ENCODE results near the gene IL36G.

The IL36G gene

DNA sequence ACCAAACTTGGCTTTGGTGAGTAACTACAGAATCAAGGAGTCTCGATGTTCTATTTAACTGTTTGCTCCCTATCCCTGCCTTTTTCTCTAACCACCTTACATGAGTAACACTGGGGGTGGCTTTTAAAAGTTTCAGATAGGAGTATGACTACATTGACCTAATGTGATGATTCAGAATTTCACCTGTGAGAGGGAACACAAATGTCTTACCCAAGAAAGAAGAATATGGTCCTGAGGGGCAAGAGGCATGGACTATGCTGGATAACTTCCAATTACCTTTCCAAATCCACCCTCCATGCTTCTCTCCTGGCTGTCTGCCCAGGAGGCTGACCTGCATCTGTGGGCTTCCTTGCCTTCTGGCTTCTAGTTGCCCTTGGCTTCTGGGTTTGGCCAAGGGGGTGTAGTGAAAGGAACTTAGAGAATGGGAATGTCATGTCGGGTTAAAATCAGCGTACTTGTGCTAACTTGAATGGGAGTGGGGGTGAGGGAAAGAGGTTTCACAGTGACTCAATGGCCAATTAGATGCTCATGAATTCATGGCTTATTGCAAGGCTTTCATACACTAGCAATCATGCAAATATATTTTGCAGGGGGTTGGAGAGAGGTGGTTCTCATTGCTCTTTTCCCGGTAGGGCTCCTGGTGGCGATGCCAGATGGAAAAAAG lies 5.3 kb upstream of the IL36G start:
- DNase-seq: no peak

DNA sequence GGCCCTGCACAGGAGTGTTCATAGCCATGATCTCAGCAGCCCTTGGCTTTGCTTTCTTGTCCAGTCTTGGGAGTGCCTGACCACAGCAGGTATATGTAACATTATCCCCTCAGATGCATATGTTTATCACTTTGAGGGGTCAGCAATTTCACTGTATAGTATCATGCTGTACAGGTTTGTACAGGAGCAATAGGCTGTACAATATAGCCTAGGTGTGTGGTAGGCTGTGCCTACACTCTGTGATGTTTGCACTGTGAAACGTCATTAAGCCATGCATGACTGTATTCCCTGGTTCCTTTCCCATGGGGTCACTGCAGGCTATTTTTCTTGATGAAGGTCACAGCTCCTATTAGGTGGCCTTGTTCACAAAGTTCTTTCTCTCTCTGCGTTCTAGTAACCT lies 4.7 kb upstream of the IL36G start:
- DNase-seq: no peak

DNA sequence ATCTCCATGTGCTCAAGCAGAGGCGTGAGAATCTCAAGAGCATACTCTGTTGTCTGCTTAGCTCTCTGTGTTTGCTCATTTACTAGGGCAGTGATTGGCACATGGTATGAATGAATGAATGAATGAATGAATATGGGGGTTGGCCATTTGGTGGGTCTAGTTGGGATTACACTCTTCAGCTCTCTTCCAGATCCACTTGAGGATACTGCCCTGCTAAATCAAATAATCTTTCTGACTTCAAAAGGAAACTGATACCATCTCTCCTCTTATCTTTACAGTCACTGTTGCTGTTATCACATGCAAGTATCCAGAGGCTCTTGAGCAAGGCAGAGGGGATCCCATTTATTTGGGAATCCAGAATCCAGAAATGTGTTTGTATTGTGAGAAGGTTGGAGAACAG lies 1.9 kb downstream of the IL36G start:
- no peak for DNase-seq

DNA sequence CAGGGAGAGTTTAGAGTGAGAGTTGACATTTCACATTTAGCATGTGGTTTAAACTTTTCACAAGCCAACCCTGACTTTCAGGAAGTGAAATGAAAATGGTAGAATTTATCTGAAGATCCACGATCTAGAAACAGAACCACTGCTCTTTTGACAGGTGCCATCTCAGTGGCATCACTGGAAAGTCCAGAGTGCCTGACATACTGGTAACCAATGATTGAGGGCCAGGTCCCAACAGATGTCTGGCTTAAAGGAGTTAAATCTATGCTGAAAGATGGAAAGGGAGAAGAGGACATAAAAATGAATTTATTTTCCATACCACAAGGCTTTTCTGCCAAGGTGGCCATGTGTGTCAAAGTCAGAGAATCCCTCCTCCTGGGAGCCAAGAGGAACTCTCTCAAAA lies 2.7 kb downstream of the IL36G start:
- DNase-seq: no peak

DNA sequence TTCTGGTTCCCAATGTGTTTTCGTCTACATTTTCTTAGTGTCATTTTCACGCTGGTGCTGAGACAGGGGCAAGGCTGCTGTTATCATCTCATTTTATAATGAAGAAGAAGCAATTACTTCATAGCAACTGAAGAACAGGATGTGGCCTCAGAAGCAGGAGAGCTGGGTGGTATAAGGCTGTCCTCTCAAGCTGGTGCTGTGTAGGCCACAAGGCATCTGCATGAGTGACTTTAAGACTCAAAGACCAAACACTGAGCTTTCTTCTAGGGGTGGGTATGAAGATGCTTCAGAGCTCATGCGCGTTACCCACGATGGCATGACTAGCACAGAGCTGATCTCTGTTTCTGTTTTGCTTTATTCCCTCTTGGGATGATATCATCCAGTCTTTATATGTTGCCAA lies 7.3 kb downstream of the IL36G start:
- no peak for DNase-seq

DNA sequence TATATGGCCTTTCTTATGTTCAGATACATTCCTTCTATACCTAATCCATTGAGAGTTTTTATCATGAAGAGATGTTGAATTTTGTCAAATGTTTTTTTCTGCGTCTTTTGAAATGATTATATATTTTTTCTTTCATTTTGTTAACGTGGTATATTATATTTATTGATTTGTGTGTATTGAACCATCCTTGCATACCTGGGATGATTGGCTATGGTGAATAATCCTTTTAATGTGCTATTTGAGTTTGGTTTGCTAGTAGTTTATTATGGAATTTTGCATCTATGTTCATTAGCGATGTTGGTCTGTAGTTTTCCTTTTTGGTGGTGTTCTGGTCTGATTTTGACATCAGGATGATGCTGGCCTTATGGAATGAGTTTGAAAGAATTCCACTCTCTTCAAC lies 11.8 kb downstream of the IL36G start:
- no peak for DNase-seq

DNA sequence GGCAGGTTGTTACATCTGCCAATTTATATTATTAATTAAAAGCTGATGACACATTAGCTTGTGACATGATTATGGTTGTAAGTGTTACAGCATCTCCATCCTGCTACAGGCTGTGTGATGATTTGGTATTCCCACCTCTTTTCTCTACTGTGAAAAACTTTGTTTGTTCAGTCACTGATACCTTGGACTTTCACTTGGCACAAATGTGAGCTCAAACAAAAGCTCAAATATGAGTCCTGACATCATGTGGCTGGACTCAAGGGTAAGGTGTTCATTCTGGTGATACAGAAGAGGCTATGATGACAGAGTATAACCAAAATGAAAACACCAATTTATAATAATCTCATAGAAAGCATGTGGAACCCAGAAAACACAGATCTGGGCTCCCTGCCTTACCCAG lies 16.0 kb downstream of the IL36G start:
- no peak for DNase-seq

DNA sequence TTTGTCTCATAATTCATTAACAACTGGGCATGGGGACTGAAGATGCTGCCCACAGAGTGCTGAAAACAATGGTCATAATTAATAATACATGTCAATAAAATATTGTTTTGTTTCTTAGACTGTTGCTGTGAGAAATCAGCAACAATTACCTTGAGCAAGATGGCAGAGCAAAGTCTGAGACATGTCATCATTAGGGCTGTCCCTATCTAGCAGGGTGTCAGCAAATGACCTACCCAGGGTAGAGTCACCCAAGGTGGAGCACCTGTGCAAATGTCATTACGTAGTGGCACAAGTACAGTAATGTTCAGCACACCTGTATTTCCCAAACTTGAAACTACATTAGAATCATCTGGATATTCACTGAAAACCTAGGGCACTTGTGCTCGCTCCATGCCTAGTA lies 16.8 kb downstream of the IL36G start:
- DNase-seq: no peak

DNA sequence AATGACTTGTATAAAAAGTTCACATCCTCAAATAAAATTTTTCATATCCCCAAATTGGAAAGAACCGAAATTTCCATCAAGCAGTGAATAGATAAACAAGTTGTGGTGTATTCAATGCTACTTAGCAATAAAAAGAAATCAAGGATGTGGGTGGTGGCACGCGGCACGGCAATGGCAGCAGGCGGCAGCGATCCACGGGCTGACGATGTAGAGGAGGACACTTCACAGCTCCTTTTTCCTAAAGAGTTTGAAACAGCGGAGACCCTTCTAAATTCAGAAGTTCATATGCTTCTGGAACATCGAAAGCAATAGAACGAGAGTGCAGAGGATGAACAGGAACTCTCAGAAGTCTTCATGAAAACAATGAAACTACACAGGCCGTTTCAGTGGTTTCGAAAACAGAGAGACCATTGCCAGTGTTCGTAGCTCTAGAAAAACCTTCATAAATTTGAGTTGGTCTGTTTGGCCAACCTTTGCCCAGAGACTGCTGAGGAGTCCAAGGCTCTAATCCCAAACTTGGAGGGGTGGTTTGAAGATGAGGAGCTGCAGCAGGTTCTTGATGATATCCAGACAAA lies 17.6 kb downstream of the IL36G start:
- no peak for DNase-seq

DNA sequence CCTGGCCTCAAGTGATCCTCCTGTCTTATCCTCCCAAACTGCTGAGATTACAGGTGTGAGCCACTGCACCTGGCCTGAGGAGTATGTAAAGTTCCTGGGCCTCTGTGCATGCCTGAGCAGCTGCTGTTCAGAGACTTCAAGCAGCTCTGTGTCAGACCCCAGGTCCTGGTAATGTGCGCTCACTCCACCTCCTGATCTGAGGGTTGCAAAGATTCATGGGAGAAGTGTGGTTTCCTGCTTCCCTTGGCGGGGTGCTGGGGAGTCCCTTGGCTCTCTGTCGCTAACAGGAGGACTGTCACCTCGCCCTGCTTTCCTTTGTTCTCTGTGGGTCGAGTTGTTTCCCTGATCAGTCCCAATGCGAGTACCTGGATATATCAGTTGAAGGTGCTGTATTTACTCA lies 18.8 kb downstream of the IL36G start:
- no peak for DNase-seq

DNA sequence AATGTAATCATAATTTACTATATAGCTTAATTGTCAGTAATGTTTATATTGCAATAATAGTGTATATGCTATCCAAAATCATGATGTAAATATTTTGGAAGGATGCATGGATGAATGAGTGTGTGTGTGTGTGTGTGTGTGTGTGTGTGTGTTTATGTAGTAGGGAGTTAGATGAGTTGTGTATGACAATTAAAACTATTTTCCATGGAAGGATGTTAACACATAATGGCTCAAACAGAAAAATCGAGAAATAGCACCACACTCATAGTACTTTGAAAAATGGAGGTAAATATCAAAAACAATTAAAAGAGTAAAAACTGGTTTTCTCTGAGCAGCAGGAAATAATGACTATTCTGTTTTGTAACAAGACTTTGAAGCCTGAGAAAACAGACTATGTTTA lies 19.3 kb downstream of the IL36G start:
- DNase-seq: no peak

DNA sequence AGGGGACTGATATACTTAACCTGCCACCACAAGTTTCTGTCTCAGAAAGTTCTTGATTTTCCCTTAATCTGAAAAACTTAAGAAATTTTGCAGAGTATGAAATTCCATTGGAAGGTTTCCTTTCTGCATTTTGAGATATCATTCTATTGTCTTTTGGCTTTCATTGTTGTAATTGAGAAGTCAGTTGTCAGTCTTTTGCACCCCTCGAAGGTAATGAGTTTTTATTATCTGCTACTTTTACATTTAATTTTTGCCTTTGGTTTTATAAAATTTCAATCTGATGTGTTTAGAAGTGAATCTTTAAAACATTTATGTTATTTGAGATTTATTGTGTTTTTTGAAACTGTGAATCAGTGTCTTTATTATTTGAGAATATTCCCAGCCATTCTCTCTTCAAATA lies 22.6 kb downstream of the IL36G start:
- DNase-seq: no peak

DNA sequence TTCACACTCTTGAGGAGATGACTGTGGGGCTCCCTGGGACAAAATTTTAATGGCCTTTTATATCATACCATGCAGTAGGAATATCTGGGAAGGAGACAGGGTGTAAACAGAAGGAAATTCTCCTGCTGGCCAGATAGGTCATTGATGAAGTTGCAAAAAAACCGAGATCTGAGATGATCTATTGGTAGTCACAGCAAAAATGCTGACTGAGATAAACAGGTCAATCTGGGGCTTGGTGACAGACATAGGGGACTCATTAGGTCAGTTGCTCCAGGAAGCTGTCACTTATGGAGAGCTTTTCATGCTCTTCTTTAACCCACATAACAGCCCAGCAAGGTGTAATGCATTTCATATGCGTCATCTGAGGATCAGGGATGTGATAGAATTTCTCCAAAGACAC lies 24.9 kb downstream of the IL36G start:
- no peak for DNase-seq

DNA sequence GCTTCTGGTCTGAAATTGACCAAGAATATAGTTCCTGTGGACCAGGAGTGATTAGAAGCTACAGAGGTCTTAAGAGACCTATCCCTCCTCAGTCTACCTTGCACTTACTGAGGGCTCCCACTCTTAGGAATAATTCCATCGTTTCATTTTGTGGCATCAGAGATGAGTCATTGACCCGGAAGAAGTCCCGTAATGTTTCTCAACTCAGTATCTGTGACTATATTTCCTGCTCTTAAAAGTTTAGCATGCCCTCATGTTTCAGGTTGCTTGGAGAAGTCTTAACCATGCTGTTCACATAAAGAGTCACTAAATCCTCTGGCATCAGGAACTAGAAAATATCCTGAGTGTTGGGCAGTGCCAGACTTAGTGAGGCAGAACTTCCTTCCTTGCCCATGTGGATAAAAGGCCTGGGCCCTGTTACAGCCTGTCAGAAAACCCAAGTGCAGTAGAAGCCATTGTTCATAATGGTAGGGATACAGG lies 27.3 kb downstream of the IL36G start, which contains the start of gene IL36A:
TSS of gene IL36A (plus strand) at position 430 of the 480 bp plus-strand sequence. CDS start 413 bp downstream, outside the sequence.
- DNase-seq: no peak

DNA sequence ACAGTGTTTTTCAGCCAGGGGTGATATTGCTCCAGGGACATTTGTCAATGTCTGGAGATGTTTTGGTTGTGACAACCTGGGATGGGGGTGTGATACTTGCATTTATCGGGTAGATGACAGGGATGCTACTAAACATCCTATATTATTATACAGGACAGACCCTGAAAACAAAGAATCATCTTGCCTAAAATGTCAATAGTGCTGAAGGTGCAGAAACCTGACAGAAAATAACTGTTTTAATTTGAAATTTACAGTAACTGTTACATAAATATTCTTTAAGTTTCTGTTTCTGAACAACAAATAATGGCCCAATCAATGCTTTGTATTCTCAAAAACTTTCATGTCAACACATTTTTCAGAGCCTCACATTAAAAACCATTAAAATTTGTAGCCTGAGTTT lies 29.4 kb downstream of the IL36G start:
- DNase-seq: no peak

DNA sequence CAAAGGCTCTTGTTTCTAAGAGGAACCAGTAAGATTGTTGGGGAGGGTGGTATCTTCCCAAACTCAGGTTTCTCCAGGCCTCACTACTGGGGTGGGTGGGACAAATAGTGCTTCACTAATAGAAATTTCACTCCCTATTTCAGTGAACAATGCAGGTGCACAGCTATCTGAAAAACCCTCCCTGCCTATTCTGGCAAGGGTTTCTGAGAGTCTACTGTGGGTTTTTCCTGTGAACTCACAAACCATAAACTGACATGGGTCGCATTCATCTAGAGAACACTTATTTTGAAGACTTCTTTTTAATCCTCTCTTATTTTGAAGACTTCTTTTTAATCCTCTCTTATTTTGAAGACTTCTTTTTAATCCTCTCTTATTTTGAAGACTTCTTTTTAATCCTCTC lies 31.8 kb downstream of the IL36G start:
- no peak for DNase-seq

DNA sequence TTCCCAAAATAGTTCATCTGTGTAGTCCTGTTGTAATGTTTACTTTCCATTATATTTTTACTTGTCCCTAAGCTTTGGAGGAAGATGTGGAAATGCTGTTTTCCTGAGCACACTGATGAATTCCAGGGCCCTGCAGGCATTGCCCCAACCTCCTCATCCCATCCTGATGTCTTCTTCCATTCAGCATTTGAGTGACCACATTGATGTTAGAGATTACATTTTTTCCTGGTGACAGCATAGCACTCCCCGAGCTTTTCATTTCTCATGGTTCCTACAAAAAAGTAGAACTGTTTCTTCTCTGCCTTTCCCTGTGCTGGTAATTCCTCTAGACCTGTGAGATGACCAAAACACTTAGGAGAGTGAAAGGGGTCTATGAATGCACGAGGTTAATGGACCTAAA lies 32.3 kb downstream of the IL36G start:
- DNase-seq: no peak

DNA sequence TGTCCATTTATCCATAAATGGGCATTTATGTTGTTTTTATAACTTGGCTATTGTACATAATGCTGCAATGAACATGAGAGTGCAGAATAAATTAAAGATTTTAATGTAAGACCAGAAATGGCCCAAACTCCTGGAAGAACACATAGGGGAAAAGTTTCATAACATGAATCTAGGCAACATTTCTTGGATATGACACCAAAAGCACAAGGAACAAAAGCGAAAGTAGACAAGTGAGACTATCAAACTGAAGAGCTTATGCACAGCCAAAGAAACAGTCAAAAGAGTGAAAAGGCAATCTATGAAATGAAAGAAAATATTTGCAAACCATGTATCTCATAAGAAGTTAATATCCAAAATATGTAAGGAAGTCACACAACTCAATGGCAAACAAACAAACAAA lies 33.3 kb downstream of the IL36G start:
- no peak for DNase-seq

DNA sequence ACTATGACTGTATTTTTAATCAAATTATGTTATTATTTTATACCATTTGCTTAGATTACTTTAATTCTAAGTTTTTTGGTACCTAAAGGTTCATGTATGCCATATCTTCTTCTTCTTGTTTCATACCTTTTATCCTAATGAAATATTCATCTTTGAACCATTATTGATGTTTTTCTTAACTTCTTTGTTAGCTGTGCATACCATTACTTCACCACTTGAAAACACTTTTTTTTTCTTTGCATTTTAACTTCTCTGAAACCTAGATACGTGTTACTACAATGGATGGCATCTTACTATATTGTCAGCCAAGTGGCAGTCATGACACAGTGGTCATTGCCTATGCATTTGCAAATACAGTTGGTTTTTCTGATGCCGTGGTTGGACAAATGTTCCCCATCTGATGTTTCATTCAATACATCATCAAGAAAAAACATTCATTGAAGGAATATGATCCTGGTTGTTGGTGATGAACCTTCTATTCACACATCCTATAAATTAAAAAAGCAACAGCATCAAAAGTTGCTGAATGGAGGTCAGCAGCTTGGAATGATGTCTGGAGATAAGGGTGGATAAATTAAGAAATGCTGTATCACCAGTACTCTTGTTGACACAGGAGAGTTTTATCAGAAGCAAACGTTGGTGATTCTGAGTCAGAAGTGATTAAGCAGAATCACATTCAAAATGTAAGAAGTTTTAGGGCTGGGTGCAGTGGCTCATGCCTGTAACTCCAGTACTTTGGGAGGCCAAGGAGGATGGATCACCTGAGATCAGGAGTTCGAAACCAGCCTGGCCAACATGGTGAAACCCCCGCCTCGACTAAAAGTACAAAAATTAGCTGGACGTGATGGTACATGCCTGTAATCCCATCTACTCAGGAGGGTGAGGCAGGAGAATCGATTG lies 34.9 kb downstream of the IL36G start:
- DNase-seq: no peak

DNA sequence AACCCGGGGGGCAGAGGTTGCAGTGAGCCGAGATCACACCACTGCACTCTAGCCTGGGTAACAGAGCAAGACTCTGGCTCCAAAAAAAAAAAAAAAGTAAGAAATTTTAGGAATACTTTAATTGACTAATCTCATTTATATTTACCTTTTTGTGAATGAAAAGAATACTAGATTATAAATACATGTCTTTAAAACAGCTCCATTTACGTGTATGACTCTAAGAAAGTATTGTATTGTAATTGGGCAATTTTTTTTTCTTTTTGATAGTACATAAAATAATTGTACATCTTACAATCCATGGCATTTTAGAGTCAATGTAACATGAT lies 35.5 kb downstream of the IL36G start:
- no peak for DNase-seq

DNA sequence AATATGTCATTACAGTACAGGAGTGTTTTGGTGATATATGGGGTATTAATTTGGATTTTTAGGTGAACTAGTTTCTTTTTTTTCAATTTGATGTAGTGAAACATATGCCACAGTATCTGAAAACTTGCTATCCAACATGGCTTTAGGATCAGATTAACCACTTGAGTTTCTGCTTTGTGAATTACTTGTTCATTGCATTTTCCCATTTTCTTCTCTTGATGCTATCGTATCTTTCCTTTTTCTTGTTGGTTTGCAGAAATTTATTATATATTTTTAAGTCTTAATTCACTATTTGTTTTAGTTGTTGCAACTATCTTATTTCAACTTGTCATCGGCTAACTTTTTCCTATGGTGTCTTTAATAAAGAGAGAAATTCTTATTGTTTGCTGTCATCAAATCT lies 36.3 kb downstream of the IL36G start:
- no peak for DNase-seq

DNA sequence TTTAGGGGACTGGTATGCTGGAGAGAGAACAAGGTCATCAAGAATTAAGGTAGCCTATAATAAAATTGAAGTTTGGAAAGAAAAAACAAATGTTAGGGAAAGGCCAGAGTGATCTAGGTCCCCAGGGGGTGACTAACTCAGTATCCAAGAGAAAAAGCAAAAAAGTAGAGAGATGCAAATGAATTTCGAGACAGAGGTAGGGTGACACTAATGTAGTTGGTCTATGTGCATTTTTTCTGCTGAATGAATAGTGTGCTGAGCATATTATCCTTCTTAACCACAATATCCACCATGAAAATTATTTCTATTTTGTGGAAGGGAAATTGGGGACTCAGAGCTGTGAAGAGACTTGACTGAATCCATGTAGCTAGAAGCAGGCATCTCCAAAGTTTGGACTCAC lies 37.2 kb downstream of the IL36G start:
- no peak for DNase-seq

DNA sequence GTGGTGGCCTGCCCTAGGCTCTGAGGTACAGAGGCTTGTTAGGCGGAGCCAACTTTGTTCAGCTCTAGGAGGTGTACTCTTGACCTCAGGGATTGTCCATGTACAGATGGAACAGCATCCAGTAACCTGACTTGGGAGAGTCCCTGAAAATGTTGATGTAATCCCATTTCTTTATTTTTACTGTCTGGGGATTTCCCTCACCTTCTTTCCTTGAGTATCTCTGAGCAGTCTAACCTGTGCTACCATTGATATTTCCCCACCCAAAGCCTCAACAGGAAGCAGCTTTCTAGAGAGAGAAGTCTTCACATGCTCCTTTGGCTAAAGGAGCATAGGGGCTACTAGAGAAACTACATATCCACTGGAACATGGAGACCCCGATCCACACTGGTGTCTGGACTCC lies 37.8 kb downstream of the IL36G start:
- DNase-seq: no peak

DNA sequence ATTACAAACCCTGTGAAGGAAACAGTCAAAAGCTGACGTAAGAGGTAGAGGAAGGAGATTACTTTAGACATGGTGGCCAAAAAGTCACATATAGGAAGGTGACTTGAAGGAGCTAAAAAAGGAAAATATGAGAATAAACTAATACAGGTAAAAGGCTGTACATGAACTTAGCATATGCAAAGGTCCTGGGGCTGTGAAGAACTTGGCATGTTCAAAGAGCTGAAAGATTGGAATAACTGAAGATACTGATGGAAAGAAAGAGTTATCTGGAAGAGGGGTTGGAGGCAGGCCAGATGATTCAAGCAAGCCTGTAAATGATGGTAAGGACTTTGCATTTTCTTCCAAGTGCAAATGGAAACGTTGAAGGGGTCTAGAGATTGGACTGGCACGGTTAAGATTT lies 40.7 kb downstream of the IL36G start:
- no peak for DNase-seq
